Measurements from ENCODE around the gene MAN1A2. TPM values are rescaled to one million over a fixed set of nuclear protein-coding genes. Genes with fewer than 3 reads are reported as not detected.
"Not testable (repeated sequence)": the region's sequence is repeated elsewhere in the genome, so short reads cannot be mapped to it uniquely, and the experiment has no call there.

Gene MAN1A2
- total RNA-seq, 1 donor from 2014 or later: 42.7 TPM

DNA sequence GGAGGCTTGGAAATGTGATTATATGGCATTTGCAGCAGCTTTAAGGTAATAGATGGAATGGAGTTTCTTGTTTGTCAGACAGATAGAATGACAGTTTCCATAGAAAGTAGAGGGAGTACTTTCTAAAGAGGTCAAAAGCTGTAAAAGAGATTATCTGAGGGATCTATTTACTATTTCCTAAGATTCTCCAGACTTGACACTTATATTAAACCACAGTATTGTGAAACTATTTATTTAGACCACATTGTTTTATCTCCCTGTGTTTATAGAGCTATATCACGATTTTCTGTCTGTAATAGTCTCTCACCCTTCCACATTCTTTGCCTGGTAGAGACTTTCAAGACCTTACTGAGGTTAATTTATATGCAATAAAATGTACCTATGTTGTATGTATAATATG lies 66.7 kb downstream of the MAN1A2 start:
- Mint-ChIP-seq H3K27ac (ENCODE audit: unreplicated experiment) (no peak overlapping the region), H3K4me1 (ENCODE audit: low read depth) (peaks cover 3% of the 10 kb centered on the region), H3K27me3 (ENCODE audit: low read depth) (no peaks in the 10 kb centered on the region), H3K36me3 (ENCODE audit: low read depth) (no peaks in the 10 kb centered on the region), H3K4me3 (ENCODE audit: unreplicated experiment) (no peak overlapping the region), H3K9me3 (ENCODE audit: low read depth) (no peaks in the 10 kb centered on the region)
- DNase-seq (ENCODE audit: low spot score): no peak
- TF ChIP-seq, protein P1, sequence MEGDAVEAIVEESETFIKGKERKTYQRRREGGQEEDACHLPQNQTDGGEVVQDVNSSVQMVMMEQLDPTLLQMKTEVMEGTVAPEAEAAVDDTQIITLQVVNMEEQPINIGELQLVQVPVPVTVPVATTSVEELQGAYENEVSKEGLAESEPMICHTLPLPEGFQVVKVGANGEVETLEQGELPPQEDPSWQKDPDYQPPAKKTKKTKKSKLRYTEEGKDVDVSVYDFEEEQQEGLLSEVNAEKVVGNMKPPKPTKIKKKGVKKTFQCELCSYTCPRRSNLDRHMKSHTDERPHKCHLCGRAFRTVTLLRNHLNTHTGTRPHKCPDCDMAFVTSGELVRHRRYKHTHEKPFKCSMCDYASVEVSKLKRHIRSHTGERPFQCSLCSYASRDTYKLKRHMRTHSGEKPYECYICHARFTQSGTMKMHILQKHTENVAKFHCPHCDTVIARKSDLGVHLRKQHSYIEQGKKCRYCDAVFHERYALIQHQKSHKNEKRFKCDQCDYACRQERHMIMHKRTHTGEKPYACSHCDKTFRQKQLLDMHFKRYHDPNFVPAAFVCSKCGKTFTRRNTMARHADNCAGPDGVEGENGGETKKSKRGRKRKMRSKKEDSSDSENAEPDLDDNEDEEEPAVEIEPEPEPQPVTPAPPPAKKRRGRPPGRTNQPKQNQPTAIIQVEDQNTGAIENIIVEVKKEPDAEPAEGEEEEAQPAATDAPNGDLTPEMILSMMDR (IDR thresholded peaks at IDR 0.05): no peak

DNA sequence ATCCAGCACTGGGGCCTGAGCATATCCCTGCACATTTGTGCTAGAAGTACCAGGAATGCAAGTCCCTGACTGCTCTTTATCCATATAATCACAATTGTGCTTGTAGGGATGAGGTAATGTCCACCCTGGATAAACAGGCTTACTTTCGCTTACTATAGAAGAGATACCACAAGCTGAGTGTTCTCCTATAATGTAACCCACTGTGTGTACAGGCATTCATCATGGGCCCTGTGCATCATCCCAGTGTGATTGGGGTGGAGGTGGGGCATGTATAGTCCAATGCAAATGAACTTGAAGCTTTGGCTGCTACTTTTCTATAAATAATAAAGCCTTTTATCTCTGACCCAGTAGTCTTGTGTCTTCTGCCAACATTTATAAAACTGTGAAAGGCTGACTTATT lies 69.3 kb downstream of the MAN1A2 start:
- no peaks in the 10 kb centered on the region for H3K27me3 Mint-ChIP-seq (ENCODE audit: low read depth)
- no peak for DNase-seq (ENCODE audit: low spot score)
- no peak overlapping the region for H3K27ac Mint-ChIP-seq (ENCODE audit: unreplicated experiment)
- H3K4me3 Mint-ChIP-seq (ENCODE audit: unreplicated experiment): no peak overlapping the region
- H3K4me1 Mint-ChIP-seq (ENCODE audit: low read depth): peaks cover 6% of the 10 kb centered on the region
- no peaks in the 10 kb centered on the region for H3K9me3 Mint-ChIP-seq (ENCODE audit: low read depth)
- TF ChIP-seq, protein P1 (IDR thresholded peaks at IDR 0.05): no peak
- no peaks in the 10 kb centered on the region for H3K36me3 Mint-ChIP-seq (ENCODE audit: low read depth)

DNA sequence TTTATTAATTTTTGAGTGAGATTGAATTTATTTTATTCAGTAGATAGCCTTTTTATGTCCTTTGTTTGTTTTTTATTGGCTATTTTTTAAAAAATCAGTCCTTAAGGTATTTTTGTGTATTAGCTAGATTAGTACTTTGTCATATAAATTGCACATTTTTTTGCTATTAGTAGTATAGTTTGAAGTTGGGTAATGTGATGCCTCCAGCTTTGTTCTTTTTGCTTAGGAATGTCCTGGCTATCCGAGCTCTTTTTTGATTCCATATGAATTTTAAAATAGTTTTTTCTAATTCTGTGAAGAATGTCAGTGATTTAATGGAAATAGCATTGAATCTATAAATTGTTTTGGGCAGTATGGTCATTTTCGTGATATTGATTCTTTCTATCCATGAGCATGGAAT lies 80.4 kb downstream of the MAN1A2 start:
- H3K27me3 Mint-ChIP-seq (ENCODE audit: low read depth): no peaks in the 10 kb centered on the region
- H3K4me1 Mint-ChIP-seq (ENCODE audit: low read depth): peaks cover 11% of the 10 kb centered on the region
- H3K4me3 Mint-ChIP-seq (ENCODE audit: unreplicated experiment): no peak overlapping the region
- peaks cover 35% of the 10 kb centered on the region for H3K9me3 Mint-ChIP-seq (ENCODE audit: low read depth)
- TF ChIP-seq, protein P1 (IDR thresholded peaks at IDR 0.05): no peak
- peaks cover 37% of the 10 kb centered on the region for H3K36me3 Mint-ChIP-seq (ENCODE audit: low read depth)
- DNase-seq (ENCODE audit: low spot score): no peak
- H3K27ac Mint-ChIP-seq (ENCODE audit: unreplicated experiment): no peak overlapping the region

DNA sequence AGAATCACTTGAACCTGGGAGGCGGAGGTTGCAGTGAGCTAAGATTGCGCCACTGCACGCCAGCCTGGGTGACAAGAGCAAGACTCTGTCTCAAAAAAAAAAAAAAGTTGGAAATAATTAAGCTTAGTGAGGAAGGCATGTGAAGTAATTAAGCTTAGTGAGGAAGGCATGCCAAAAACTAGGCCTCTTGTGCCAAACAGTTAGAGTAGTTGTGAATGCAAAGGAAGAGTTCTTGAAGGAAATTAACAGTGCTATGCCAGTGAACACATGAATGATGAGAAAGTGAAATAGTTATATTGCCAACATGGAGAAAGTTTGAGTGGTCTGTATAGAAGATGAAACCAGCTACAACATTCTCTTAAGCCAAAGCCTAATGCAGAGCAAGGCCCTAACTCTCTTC lies 85.0 kb downstream of the MAN1A2 start:
- Mint-ChIP-seq H3K4me1 (ENCODE audit: low read depth) (peaks cover 11% of the 10 kb centered on the region), H3K9me3 (ENCODE audit: low read depth) (peaks cover 25% of the 10 kb centered on the region), H3K36me3 (ENCODE audit: low read depth) (peaks cover 39% of the 10 kb centered on the region), H3K27me3 (ENCODE audit: low read depth) (no peaks in the 10 kb centered on the region), H3K27ac (ENCODE audit: unreplicated experiment) (no peak overlapping the region), H3K4me3 (ENCODE audit: unreplicated experiment) (no peak overlapping the region)
- no peak for DNase-seq (ENCODE audit: low spot score)
- TF ChIP-seq, protein P1 (IDR thresholded peaks at IDR 0.05): no peak

DNA sequence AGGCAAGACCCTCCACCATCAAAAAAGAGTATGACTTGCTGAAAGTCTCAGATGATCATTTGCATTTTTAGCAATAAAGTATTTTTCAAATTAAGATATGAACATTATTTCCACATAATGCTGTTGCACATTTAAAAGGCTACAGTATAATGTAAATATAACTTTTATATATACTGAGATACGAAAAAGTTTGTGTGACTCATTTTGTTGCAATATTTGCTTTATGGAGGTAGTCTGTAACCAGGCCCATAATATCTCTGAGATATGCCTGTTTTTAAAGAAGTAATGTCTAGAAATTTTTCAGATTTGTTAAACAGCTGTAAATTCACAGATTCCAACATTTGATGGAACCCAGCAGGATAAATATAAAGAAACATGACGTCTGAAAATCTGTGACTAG lies 86.7 kb downstream of the MAN1A2 start:
- peaks cover 35% of the 10 kb centered on the region for H3K36me3 Mint-ChIP-seq (ENCODE audit: low read depth)
- H3K4me3 Mint-ChIP-seq (ENCODE audit: unreplicated experiment): no peak overlapping the region
- no peak for DNase-seq (ENCODE audit: low spot score)
- H3K4me1 Mint-ChIP-seq (ENCODE audit: low read depth): peaks cover 5% of the 10 kb centered on the region
- no peak overlapping the region for H3K27ac Mint-ChIP-seq (ENCODE audit: unreplicated experiment)
- no peaks in the 10 kb centered on the region for H3K27me3 Mint-ChIP-seq (ENCODE audit: low read depth)
- H3K9me3 Mint-ChIP-seq (ENCODE audit: low read depth): peaks cover 16% of the 10 kb centered on the region
- TF ChIP-seq, protein P1 (IDR thresholded peaks at IDR 0.05): no peak

DNA sequence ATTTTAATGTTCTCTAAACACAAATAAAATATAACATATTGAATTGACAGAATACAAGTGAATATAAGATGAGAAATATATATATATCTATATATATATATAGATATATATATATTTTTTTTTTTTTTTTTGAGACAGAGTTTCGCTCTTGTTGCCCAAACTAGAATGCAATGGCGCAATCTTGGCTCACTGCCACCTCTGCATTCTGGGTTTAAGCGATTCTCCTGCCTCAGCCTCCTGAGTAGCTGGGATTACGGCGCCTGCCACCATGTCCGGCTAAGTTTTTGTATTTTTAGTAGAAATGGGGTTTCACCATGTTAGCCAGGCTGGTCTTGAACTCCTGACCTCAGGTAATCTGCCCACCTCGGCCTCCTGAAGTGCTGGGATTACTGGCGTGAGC lies 91.2 kb downstream of the MAN1A2 start:
- not testable (repeated sequence) for DNase-seq (ENCODE audit: low spot score); H3K9me3 Mint-ChIP-seq (ENCODE audit: low read depth); H3K4me3 Mint-ChIP-seq (ENCODE audit: unreplicated experiment); H3K36me3 Mint-ChIP-seq (ENCODE audit: low read depth); H3K27me3 Mint-ChIP-seq (ENCODE audit: low read depth); H3K27ac Mint-ChIP-seq (ENCODE audit: unreplicated experiment); H3K4me1 Mint-ChIP-seq (ENCODE audit: low read depth)

All from chondrocyte (in vitro differentiated cells).